Measurements from ENCODE around the gene CDH4.

DNA sequence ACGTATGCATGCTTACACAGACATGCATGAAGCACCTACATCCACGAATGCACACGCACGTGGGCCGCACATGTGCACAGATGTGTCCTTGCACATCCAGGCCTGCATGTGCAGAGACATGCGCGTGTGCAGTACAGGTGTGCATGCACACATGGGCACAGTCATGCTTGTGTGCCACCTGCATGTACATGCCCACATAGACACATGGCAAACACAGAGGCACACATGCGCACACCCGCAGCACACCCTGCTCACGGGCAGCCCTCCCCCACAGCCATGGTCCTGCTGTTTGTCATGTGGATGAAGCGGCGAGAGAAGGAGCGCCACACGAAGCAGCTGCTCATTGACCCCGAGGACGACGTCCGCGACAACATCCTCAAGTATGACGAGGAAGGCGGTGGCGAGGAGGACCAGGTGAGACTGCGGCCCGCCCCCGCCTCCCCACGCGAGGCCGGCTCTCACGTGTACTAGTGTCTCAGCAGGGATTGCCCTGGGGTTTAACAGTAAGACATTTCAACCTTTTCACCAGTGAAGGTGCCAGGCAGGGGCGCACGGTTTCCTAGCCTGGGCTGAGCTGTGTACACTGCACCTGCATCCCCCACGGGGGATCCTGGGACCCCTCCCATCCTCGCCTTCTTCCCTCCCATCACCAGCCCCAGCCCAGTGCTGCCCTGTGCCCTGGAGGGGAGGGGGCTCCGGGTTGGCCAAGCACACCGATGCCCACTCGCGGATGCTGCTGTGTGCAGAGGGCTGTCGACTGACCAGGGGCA, 680.8 kb downstream of the CDH4 start:
- TF ChIP-seq EZH2 (IDR thresholded peaks at IDR 0.05; ENCODE audit: low read depth), result no peak
- TF ChIP-seq CTCF (conservative IDR thresholded peaks at IDR 0.05), result no peak
